ENCODE measurements around the gene ATP6V1G3.
A peak's percentile ranks its signal among the peaks of the same experiment; 100 is the strongest.
"Not testable (repeated sequence)": the region's sequence is repeated elsewhere in the genome, so short reads cannot be mapped to it uniquely, and the experiment has no call there.

The ATP6V1G3 gene, protein sequence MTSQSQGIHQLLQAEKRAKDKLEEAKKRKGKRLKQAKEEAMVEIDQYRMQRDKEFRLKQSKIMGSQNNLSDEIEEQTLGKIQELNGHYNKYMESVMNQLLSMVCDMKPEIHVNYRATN

DNA sequence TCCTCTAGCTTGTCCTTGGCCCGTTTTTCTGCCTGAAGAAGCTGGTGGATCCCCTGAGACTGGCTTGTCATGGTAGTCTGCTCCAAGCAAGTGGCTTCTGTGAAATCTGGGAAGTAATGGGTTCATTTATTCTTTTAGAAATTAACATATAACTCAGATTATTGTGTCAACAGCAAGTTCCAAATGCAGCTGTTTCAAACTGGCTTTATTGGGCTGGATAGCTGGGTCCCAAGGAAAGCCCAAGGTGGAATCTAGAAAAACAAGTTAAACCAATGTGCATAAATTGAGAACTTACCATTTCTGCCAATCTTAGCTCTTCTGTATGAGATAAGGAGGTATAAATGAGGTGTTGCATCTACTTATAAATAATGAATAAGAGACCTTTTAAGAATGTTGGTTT lies at the start of gene ATP6V1G3:
Gene ATP6V1G3, minus strand, starts transcription at position 101 of the 400 bp plus-strand sequence. Its CDS starts 30 bp downstream, at position 71.
- DNase-seq (ENCODE audit: low read depth), result no peak

DNA sequence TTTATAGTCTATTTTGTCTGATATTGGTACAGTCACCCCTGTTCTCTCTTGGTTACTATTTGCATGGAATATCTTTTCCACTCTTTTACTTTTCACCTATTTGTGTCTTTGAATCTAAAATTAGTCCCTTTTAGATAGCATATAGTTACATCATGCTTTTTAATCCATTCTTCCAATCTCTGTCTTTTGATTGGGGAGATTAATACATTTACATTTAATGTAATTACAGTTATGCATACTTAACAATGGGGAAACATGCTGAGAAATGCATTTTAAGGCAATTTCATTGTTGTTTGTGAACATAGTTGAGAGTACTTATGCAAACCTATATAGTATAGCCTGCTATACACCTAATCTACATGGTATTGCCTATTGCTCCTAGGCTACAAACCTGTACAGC lies 48.4 kb upstream of the ATP6V1G3 start:
- DNase-seq (ENCODE audit: low read depth), result no peak

DNA sequence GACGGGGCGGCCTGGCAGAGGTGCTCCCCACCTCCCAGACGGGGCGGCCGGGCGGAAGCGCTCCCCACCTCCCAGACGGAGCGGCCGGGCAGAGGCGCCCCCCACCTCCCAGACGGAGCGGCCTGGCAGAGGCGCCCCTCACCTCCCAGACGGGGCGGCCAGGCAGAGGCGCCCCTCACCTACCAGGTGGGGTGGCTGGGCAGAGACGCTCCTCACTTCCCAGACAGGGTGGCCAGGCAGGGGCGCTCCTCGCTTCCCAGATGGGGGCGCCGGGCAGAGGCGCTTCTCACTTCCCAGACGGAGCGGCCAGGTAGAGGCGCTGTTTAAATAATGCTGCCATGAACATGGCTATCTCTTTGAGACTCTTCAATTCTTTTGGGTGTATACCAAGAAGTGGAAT lies 43.7 kb upstream of the ATP6V1G3 start:
- DNase-seq (ENCODE audit: low read depth), result no peak

DNA sequence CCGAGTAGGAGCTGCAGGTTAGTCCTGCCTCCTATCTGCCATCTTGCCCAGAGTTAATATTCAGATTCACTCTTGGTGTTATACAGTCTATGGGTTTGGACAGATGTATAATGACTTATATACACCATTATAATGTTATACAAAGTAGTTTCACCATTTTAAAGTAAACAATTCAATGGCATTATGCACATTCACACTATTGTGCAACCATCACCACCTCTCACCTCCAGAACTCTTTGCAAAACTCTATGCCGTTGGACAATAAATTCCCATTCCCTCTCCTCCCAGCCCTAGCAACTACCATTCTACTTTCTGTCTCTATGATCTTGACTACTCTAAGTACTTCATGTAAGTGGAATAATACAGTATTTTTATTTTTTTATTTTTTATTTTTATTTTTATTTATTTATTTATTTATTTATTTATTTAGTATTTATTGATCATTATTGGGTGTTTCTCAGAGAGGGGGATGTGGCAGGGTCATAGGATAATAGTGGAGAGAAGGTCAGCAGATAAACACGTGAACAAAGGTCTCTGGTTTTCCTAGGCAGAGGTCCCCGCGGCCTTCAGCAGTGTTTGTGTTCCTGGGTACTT lies 42.8 kb upstream of the ATP6V1G3 start:
- not testable (repeated sequence) for DNase-seq (ENCODE audit: low read depth)

DNA sequence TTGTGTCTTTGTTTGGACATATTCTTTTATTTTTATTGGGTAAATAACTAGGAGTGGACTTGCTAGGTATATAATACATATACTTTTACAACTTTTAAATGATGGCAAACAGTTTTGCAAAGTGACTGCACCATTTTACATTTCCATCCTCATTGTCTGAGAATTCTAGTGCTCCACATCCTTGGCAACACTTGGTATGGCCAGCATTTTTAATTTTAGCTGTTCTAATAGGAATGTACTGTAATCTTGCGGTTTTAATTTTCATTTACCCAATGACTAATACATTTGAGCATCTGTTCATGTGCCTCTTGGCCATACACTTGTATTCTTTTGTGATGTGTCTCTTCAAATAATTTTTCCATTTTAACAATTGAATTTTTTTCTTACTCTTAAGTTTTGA lies 37.0 kb upstream of the ATP6V1G3 start:
- peak; percentile 67 for DNase-seq (ENCODE audit: low read depth)

DNA sequence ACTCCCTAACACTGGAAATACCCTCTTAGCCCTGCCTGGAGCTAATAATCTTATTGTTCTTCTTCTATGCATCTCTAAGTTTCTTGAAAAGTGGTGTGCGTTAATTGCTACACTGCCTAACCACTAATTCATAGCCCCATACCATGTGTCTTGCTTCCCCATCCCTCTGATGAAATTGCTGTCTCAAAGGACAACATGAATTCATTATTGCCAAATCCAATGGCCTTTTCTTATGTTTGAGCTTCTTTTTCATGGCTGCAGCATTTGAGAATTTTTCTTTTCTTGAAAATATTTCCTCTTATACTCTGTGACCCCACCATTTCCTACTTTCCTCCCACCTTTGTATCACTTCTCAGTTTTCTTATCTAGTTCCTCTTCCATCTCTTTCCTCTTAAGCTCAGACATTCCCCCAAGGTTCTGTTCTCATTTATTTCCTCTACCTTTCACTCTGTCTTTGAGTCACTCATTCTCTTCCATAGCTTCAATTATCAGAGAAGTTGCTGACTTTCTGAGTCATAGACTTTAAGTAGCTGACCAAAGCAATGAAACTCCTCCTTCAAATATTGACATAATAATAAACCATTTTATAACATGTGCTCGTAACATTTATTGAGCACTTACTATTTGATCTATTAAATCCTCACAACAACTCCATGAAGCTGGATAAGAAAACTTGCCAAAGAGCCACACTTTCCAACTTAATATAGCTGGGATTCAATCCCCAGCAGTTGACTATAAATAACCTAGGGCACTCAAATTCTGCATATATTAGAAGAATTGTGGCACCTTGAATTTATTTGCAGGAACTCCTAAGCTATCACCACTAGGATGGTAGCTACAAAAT lies 35.5 kb upstream of the ATP6V1G3 start:
- DNase-seq (ENCODE audit: low read depth), result peak; percentile 24

DNA sequence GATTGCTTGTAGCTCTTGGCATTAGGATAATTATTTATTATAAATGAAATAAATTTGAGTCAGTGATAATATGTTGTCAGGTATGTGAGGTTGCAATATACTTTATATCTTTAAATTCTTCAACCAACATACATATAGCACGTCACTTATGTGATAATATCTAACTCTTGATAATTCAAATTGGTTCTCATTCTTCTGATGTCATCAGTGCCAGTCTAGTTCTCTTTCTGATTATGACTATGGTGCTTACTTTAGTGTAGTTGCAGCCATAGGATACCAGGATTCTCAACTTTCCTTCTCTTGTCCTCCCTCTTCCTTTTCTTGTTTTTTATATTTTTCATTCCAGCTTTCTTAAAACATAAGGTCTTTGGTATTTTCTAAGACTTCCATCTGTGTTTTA lies 34.8 kb upstream of the ATP6V1G3 start:
- DNase-seq (ENCODE audit: low read depth), result no peak

DNA sequence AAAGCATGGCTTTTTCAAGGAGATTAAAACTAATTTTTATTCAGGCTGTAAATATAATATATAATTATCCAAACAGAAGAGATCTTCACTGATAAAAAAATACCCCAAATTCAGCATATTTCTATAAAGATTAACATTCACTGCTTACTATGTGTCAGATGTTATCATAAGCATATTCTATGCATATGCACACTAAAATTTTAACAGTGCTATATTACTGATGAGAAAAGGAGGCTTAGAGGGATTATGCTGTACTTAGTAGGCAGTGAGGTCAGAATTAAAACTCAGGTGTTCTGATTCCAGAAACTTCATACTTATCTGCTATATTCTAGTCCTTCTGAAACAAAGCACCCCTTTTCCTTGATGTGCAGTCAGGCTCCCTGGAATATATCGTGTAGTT lies 33.8 kb upstream of the ATP6V1G3 start:
- no peak for DNase-seq (ENCODE audit: low read depth)

DNA sequence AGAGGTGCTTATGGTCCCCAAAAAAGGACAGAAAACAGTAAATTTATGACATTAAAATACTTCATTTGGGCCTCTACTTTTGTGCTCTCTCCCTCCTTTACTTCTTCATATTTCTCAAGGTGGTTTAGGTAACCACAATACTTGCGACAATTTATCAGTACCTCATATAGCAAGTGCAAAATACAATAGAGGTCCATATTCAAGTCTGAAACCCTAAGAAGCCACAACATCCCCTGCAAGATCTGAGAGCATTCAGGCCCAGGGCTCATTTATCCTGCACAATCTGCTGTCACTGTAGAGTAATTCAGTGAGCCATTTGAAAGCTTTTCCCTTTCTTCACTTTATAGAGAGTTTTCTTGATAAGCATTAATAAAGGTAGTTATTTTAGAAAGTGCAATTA lies 24.2 kb upstream of the ATP6V1G3 start:
- no peak for DNase-seq (ENCODE audit: low read depth)

DNA sequence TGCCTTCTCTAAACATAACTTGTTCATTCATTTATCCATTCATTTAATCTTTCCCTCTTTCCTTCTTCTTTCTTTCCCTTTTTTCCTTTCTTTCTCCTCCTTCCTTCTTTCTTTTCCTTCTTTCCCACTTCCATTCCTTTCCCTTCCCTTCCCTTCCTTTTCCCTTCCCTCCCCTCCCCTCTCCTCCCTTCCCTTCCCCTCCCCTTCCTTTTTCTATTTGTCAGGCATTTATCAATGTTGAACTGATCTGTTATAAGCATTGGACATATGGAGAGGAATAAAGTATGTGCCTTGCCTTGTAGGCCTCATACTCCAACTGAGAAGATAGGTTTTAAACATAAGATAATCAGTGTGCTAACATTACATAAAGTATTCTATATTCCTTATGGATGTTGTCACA lies 23.7 kb upstream of the ATP6V1G3 start:
- no peak for DNase-seq (ENCODE audit: low read depth)

DNA sequence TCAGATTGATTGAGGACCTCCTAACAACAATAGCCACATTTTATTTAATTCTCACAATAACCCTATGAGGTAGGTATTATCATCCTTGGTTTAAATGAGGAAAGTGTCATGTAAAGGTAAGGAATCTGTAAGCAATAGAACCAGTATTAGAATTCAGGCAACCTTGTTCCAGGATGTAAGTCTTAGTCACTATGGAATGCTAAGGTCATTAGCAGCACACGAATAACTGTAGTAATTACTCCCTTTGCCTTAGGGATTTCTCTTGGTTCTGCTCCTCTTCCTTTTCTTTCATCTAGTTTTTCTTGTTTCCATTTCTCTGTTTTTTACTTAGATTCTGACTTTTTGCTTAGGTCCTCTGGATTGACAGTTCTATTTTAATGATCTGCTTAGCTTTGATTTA lies 23.1 kb upstream of the ATP6V1G3 start:
- no peak for DNase-seq (ENCODE audit: low read depth)

DNA sequence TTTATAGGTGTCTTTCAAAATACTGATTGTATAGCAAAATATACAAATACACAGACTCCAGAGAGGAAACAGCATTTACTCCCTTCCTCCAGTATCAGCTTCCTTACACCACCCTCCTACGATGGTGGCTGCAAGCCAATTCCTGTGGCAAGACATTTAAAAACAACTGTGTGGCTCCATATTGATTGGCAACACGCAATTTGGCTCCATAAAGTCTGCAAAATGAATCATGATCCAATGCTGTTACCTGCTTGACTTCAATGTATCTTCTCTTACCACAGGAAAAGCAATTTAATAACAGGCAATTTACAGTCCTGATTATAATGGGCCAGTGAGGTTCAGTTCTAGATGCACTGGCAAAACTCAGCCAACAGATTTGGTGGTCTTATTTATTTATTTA lies 19.7 kb upstream of the ATP6V1G3 start:
- peak; percentile 16 for DNase-seq (ENCODE audit: low read depth)

DNA sequence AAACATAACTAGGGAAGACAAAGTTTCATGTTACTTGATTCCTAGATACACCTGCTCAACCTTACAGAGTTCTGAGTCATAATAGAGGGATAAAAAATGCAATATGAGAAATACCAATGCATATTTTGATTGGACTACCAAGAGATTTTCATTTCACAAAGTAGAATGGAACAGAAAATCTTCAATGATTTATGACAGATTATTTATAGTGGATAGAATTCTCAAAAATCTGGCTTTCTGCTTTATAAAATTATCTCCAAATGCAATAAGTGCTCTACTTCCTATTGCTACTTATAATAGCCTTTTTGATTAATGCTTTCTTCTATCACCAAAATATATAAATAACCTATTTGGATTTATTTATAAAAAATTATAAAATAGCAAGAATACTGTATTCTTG lies 18.9 kb upstream of the ATP6V1G3 start:
- DNase-seq (ENCODE audit: low read depth), result no peak

DNA sequence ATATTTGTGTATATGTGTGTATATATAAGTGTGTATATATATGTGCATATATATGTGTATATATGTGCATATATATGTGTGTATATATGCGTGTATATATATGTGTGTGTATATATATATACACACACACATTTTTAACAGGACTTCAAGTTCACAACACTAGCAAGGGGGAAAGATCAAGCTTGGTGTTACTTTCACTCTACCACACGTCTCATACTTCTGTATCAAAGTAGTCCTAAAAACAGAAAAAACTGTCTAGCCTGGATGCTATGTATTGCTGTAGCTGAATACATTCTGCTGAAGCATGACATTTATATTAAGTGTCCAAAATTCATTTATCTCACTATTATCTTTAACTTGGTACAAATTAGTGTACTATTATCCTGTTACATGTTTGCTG lies 17.9 kb upstream of the ATP6V1G3 start:
- DNase-seq (ENCODE audit: low read depth), result no peak

DNA sequence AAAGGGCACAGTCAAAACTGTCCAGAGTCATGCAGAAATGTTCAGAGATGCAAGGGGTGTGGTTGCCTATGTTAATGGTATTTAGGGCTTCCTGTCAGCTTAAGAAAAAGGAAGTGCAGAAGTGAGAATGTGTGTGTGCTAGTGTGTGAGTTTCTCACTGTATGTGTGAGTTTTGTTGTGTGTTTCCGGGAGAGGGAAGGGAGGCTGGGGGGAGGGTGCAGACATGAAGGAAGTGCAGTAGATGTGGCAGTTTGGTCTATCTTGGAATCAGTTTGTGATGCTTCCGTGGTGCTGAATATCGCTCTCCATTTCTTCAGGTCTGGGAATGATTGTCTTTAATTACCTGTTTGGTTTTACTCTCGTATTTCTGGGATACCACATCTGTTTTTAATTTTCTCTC lies 16.5 kb upstream of the ATP6V1G3 start:
- DNase-seq (ENCODE audit: low read depth), result no peak

DNA sequence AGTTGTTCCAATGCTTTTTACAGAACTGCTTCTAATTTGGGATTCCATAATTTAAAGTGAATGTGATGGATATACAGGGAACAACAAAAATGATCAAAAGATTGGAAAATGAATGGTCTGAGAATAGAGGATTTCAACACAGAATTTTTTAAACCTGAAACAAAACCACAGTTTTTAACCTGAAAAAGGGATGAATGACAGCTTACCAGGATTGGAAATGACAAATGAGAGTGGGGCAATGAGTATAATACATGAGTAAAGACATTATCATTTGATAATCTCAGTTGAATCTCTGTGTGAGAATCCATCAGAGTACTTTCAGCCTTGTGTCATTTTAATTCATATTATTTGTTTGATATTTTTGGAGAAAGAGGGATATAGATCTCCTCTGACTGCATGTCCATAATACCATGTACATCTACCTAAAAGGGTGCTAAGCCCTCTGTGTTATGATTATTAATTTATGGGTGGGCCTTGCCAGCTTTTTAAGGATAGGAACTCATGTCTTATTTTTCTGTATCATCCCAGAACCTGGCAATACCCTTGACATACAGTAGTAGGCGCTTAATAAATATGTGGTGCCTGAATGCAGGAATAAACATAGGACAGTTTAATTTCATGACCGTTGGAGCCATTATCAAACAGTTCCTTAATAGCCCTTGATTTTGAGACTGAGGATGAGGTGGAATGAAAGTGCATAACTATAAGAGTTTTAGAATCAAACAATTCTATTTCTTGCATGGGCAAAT lies 12.4 kb upstream of the ATP6V1G3 start:
- DNase-seq (ENCODE audit: low read depth), result no peak

DNA sequence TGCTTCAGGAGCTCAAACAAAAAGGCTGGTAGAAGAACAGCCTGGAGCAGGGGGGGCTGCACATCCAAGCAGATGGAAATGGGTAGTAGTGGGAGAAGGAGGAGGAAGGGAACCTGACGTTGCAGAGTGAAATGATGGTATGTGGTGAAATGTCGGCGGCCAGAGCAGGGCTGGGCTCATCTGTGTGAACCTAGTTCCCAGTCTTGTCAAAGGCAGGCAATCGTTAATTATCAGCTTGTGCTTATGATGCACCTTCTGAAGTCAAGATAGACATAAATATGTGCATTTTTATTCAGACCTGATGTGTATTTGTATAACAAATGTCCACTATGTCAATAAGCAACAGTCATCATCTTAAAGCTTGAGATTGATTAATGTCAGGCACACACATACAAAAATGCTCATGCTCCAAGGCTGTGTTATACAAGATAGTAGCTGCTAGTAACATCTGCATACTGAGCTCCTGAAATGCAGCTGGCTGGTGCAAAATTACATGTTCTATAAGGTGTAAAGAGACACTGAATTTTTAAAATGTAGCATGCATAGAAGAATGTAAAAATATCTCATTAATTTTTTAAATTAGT lies 10.6 kb upstream of the ATP6V1G3 start:
- DNase-seq (ENCODE audit: low read depth), result no peak

DNA sequence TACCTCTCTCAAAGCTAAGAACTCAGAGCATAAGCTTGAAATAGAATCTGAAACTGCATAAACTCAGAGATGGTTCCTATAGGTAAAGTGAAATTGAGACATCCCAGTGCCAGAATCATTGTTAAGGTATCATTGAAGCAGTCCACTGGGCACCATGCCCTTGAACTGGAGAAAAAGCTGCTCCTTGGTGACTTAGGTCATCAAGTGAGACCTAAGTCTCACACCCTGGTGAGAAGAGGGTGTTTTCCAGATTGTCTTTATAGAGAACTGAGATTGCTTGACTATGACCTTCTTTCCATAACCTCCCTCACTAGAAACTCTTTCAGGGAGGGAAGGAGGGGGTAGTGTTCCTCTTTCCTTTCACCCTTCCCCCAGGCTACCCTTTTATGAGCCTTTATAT lies 9.4 kb upstream of the ATP6V1G3 start:
- DNase-seq (ENCODE audit: low read depth), result no peak

DNA sequence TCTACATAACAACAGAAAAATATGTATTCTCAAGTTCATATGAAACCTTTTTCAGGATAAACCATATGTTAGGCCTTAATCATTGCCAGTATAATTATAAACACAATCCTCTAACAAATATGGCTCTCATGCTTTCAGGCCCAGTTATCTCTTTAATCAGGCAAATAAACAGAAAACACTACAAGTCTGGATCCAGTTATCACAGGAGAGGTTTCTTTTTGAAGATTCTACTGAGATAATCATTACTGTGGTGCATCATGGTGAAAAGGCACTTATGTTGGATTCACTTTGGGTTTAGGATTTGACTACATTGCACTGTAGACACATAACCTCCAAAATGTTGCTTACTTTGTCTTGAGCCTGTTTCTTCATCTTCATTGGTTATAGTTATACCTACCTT lies 8.4 kb upstream of the ATP6V1G3 start:
- DNase-seq (ENCODE audit: low read depth), result no peak

DNA sequence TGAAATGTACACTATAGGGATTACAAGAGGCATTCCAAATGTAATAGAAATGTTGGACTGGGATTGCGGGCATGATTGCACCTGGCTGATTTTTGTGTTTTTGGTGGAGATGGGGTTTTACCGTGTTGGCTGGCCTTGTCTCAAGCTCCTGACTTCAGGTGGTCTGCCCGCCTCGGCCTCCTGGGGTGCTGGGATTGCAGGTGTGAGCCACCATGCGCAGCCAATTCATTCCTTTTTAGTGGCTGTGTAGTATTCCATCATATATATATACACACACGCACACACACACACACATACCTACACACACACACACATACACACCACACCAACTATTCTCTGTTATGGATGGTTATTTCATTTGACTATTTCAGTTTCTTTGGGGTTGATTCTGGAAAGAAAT lies 4.7 kb upstream of the ATP6V1G3 start:
- DNase-seq (ENCODE audit: low read depth), result no peak

DNA sequence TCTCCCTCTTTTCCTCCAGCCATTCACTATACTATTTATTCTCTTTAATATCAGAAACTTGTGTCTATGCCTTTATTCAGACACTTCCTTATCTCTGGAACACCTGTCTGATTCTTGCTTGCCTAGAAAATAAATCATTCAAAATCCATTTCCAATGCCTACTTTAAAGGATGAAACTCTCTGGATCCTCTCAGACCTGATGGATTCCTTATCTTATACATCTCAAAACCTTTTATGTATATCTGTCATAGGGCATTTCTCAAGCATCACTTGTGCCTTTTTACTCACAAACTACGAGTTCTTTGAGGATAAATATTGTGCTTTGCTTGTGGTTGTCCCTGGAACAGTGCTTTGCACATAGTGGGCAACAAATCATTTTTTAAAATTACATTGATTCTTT lies 3.8 kb upstream of the ATP6V1G3 start:
- DNase-seq (ENCODE audit: low read depth), result no peak

DNA sequence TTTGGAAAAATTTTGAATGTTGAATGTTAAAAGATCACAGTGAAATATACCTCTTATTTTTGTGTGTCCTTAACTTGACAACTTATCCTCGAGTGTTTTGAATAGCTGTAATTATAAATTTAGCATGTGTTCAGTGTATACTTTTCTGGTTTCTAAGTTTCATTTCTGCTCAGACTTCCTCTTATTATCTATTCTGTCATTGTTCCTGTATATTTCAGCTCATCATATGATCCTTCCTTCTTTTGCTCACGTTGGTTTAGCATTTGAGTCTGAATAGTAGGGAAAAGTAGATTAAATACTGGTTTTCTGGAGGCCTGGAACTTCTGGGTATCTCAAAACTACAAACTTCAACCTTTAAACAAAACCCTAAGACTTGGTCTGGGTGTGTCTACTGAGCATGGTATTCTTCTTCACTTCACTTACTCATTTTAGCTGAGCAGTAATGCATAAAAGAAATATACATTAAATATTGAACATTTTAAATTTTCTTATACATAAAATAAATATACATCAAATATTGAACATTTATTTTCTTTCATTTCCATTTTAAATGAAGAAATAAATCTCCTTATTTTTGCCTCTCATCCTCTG lies 3.3 kb upstream of the ATP6V1G3 start:
- DNase-seq (ENCODE audit: low read depth), result no peak
